AG09309 (cell line): ENCODE results near the gene SLC34A1.

ENCODE experiments used
- DNase-seq: peaks from one replicate; pipeline ENCODE4 v3.0.0-alpha.2; 2010; ENCODE audit warnings: low read depth
- H3K4me3 ChIP-seq: 2 replicates; pipeline ENCODE4 v1.5.1; 2011; ENCODE audit warnings: mild to moderate bottlenecking, low read depth, low read length, moderate library complexity; ENCODE audit not compliant: control insufficient read depth
- CTCF ChIP-seq: IDR thresholded peaks from 2 replicates; pipeline ENCODE4 v1.5.1; 2011; ENCODE audit warnings: mild to moderate bottlenecking, low read depth, low read length, inconsistent platforms; ENCODE audit not compliant: insufficient read depth, control insufficient read depth; ENCODE audit errors: missing control alignments

Gene SLC34A1

GRCh38 chr5:177432143-177432838 lies 48.1 kb downstream of the SLC34A1 start:
- no peak overlapping the region for H3K4me3 ChIP-seq
- no peak for TF ChIP-seq CTCF
- no peak for DNase-seq

GRCh38 chr5:177432839-177433657 lies 48.8 kb downstream of the SLC34A1 start:
- no peak for TF ChIP-seq CTCF
- no peak overlapping the region for H3K4me3 ChIP-seq
- DNase-seq = no peak

GRCh38 chr5:177433658-177434217 lies 49.5 kb downstream of the SLC34A1 start:
- DNase-seq = no peak
- TF ChIP-seq CTCF = no peak
- no peak overlapping the region for H3K4me3 ChIP-seq

- no peak for DNase-seq
- TF ChIP-seq CTCF = no peak
- no peak overlapping the region for H3K4me3 ChIP-seq
Observed at GRCh38 chr5:177434437-177434836, 50.2 kb downstream of the SLC34A1 start.

- no peak for TF ChIP-seq CTCF
- H3K4me3 ChIP-seq = no peak overlapping the region
- DNase-seq = no peak
Observed at GRCh38 chr5:177434942-177435738, 50.9 kb downstream of the SLC34A1 start.

GRCh38 chr5:177435847-177436536 lies 51.8 kb downstream of the SLC34A1 start:
- TF ChIP-seq CTCF = no peak
- no peak for DNase-seq
- H3K4me3 ChIP-seq = no peak overlapping the region
